ENCODE results near the gene ABHD12. TPM values are rescaled to one million over a fixed set of nuclear protein-coding genes. Genes with fewer than 3 reads are reported as not detected.

ABHD12 gene
- total RNA-seq, 1 donor from 2014 or later, result 29.0 TPM

DNA sequence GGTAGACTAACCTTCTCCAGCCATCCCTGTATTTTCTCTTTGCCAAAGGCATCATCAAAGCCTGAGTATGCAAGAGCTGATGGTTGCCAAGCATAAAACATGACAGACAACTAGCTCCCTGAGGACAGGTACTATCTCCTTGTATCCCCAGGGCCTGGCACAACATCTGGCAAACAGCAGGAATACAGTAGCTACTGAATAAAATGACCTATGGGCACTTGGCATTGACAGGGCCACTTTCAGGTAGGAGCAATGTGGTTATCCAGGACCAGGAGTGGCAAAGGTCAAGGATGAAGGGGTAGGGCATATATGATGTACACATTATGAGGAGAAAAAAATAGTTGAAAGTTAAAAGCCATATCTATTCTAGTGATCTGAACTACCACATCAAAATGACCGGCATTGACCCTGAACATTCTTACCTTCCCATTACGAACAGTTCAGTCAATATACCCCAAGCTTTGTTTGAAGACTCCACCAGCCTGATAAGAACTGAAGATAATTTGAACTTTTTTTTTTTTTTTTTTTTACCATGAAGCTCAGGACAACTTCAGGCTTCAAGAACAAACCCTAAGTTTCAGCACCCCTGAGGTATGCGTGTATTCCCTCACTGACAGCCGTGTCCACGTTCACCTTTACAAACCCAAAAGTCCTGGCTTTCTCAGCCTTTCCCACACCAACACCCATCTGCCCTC, 12.3 kb downstream of the ABHD12 start:
- H3K36me3 Mint-ChIP-seq (ENCODE audit: low read depth), result peaks cover 27% of the 10 kb centered on the region
- H3K9me3 Mint-ChIP-seq, result no peaks in the 10 kb centered on the region
- H3K27ac Mint-ChIP-seq, result no peak overlapping the region
- H3K4me1 Mint-ChIP-seq (ENCODE audit: low read depth), result peaks cover 22% of the 10 kb centered on the region
- intact Hi-C loops (cut with micrococcal nuclease), result no loop called here
- no peak overlapping the region for H3K4me3 Mint-ChIP-seq (ENCODE audit: low read depth)
- no peak for DNase-seq (ENCODE audit: low spot score)
- no peaks in the 10 kb centered on the region for H3K27me3 Mint-ChIP-seq (ENCODE audit: low read depth)

DNA sequence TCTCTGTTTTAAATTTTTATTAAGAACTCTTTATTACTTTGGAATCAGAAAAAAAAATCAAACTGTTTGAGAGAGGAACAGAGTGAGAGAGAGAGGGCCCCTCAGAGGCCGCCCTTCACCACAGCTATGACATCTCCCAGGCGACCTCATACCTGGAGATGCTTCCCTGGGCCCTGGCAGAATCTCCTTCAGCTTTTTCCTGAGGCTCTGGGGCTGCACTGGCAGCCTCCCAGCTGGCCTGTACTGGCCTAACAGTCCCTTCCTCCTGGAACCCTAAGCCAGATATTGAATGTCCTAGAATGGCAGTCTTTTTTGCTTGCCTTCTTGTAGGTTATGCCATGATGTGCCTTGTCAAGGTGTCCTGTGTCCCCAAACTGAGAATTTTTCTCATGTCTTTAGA, 13.7 kb downstream of the ABHD12 start:
- peaks cover 14% of the 10 kb centered on the region for H3K4me1 Mint-ChIP-seq (ENCODE audit: low read depth)
- intact Hi-C loops (cut with micrococcal nuclease), result no loop called here

DNA sequence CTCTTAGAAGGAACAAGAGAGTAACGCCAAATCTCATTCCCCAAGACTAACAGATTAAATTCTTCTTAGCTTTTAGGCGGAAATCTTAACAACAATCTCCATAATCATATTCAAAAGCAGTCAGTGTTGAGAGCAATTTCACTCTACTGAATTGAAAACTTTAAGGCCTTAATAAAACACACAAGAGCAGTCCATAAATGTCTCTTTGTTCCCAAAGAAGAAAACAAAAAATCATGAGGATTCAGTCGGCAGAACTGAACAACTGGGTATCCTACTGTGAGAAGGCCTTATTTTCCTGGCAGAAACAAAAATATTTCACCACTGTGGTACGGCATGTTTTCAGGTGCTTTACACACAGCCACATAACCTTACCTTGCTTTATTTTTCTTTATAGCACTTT, 14.4 kb downstream of the ABHD12 start:
- Mint-ChIP-seq H3K4me1 (ENCODE audit: low read depth) (peaks cover 17% of the 10 kb centered on the region), H3K27ac (no peak overlapping the region), H3K4me3 (ENCODE audit: low read depth) (no peak overlapping the region), H3K27me3 (ENCODE audit: low read depth) (no peaks in the 10 kb centered on the region), H3K9me3 (no peaks in the 10 kb centered on the region), H3K36me3 (ENCODE audit: low read depth) (peaks cover 20% of the 10 kb centered on the region)
- intact Hi-C loops (cut with micrococcal nuclease), result no loop called here
- no peak for DNase-seq (ENCODE audit: low spot score)

More for the DNA sequence above, 13.7 kb downstream of the ABHD12 start:
- Mint-ChIP-seq H3K4me3 (ENCODE audit: low read depth) (no peak overlapping the region), H3K27ac (no peak overlapping the region), H3K9me3 (no peaks in the 10 kb centered on the region), H3K27me3 (ENCODE audit: low read depth) (no peaks in the 10 kb centered on the region), H3K36me3 (ENCODE audit: low read depth) (peaks cover 23% of the 10 kb centered on the region)
- DNase-seq (ENCODE audit: low spot score), result no peak

DNA sequence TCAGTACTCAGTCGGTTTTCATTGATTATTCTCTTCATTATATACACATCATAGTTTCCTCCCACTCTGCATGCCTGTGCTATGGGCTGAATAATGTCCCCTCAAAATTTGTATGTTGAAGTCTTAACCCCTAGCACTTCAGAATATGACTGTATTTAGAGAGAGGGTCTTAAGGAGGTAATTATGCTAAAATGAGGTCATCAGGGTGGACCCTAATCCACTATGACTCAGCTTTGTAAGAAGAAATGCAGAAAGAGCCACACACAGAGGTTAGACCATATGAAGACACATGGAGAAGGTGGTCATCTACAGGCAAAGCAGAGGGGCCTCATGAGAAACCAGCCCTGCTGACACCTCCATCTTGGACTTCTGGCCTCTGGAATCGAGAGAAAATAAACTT, 15.8 kb downstream of the ABHD12 start:
- peaks cover 12% of the 10 kb centered on the region for H3K4me1 Mint-ChIP-seq (ENCODE audit: low read depth)
- intact Hi-C loops (cut with micrococcal nuclease), result no loop called here
- H3K4me3 Mint-ChIP-seq (ENCODE audit: low read depth), result no peak overlapping the region
- DNase-seq (ENCODE audit: low spot score), result no peak
- no peaks in the 10 kb centered on the region for H3K27me3 Mint-ChIP-seq (ENCODE audit: low read depth)
- no peak overlapping the region for H3K27ac Mint-ChIP-seq
- H3K36me3 Mint-ChIP-seq (ENCODE audit: low read depth), result peaks cover 13% of the 10 kb centered on the region
- H3K9me3 Mint-ChIP-seq, result no peaks in the 10 kb centered on the region

DNA sequence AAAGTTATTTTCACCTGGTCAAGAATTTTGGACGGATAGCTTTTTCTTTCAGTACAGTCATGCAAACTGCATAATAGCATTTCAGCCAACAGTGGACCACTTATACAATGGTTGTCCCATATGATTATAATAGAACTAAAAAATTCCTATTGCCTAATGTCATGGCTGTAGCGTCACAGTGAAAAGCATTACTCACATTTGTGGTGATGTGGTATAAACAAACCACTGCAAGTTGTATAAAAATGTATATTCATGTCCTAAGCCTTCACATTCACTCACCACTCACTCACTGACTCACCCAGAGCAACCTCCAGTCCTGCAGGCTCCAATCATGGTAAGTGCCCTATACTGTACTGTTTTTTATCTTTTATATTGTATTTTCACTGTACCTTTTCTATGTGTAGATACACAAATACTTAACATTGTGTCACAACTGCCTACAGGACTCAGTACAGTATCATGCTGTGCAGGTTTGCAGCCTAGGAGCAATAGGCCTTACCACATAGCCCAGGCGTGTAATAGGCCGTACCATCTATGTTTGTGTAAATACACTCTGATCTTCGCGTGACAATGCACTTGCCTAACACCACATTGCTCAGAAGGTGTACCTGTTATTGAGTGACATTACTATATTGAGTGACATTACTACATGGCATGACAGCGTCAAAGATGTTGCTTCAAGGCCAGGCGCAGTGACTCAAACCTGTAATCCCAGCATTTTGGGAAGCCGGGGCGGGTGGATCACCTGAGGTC, 17.9 kb downstream of the ABHD12 start:
- Mint-ChIP-seq H3K36me3 (ENCODE audit: low read depth) (peaks cover 18% of the 10 kb centered on the region), H3K4me3 (ENCODE audit: low read depth) (no peak overlapping the region), H3K27me3 (ENCODE audit: low read depth) (no peaks in the 10 kb centered on the region), H3K9me3 (no peaks in the 10 kb centered on the region), H3K4me1 (ENCODE audit: low read depth) (peaks cover 10% of the 10 kb centered on the region), H3K27ac (no peak overlapping the region)
- intact Hi-C loops (cut with micrococcal nuclease), result no loop called here
- DNase-seq (ENCODE audit: low spot score), result no peak

DNA sequence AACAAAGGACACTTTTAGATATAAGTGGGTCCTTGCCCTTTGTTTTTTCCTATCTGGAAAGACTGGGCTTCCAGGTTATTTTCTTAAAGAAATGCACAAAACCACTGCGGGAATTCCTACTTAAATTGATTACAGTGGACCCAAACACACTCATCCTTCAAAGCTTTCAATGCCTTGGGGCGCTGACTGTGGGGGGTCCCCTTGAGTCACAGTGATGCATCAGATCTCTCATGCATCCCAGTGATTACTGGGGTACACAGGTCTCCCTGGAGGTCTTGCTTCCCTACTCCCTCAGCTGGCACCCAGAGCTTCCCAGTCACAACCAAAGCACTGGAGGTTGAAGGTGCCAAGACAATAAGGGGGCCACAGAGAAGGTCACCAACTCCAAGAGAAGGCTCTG, 20.7 kb downstream of the ABHD12 start:
- intact Hi-C loops (cut with micrococcal nuclease), result no loop called here
- Mint-ChIP-seq H3K9me3 (no peaks in the 10 kb centered on the region), H3K27ac (no peak overlapping the region), H3K36me3 (ENCODE audit: low read depth) (peaks cover 19% of the 10 kb centered on the region), H3K4me3 (ENCODE audit: low read depth) (no peak overlapping the region), H3K27me3 (ENCODE audit: low read depth) (no peaks in the 10 kb centered on the region), H3K4me1 (ENCODE audit: low read depth) (peaks cover 7% of the 10 kb centered on the region)
- no peak for DNase-seq (ENCODE audit: low spot score)

DNA sequence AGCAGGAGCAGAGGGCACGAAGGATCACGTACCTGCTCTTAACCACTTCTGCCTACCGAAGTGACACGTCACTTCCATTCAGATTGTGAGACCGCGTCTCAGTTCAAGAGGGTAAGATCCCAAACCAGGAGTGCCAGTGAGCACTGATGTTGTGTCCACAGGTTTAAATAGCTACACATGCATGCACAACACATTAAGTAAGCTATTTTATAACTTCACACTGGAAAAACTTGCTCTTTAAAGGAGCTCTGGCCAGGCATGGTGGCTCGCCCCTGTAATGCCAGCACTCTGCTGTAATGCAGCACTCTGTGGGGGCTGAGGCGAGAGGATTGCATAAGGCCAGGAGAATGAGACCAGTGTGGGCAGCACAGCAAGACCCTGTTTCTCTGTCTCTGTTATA, 21.1 kb downstream of the ABHD12 start:
- H3K27me3 Mint-ChIP-seq (ENCODE audit: low read depth), result no peaks in the 10 kb centered on the region
- peaks cover 19% of the 10 kb centered on the region for H3K36me3 Mint-ChIP-seq (ENCODE audit: low read depth)
- H3K4me1 Mint-ChIP-seq (ENCODE audit: low read depth), result peaks cover 7% of the 10 kb centered on the region
- intact Hi-C loops (cut with micrococcal nuclease), result no loop called here
- no peaks in the 10 kb centered on the region for H3K9me3 Mint-ChIP-seq
- no peak overlapping the region for H3K4me3 Mint-ChIP-seq (ENCODE audit: low read depth)
- DNase-seq (ENCODE audit: low spot score), result no peak
- H3K27ac Mint-ChIP-seq, result no peak overlapping the region

DNA sequence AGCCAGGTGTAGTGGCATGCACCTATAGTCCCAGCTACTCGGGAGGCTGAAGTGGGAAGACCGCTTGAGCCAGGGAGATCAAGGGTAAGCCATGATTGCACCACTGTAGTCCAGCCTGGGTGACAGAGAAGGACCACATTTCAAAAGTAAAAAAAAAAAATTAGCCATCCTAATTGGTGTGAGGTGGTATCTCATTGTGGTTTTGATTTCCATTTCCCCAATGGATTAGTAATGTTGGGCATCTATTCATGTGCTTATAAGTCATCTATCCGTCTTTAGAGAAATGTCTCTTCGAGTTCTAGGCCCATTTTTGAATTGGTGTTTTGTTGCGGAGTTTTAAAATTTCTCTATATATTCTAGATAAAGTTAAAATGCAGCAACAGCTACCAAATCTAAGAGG, 21.7 kb downstream of the ABHD12 start:
- no peaks in the 10 kb centered on the region for H3K9me3 Mint-ChIP-seq
- no peak overlapping the region for H3K4me3 Mint-ChIP-seq (ENCODE audit: low read depth)
- peaks cover 7% of the 10 kb centered on the region for H3K4me1 Mint-ChIP-seq (ENCODE audit: low read depth)
- no peak for DNase-seq (ENCODE audit: low spot score)
- no peaks in the 10 kb centered on the region for H3K27me3 Mint-ChIP-seq (ENCODE audit: low read depth)
- no peak overlapping the region for H3K27ac Mint-ChIP-seq
- peaks cover 15% of the 10 kb centered on the region for H3K36me3 Mint-ChIP-seq (ENCODE audit: low read depth)
- intact Hi-C loops (cut with micrococcal nuclease), result no loop called here

DNA sequence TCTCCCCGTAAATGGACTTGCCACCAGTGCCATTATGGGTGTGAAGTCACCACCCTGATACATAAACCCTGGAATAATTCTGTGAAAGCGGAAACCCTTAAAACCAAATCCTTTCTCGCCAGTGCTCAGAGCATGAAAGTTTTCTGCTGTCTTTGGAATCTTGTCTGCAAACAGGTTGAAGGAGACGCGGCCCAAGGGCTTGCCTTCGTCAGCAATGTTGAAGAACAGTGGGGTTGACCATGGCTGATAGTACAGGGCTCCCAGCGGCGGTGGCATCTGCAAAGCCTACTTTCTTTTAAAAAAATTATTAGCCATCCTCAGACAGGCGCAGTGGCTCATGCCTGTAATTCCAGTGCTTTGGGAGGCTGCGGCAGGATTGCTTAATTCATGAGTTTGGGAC, 22.1 kb downstream of the ABHD12 start:
- H3K27me3 Mint-ChIP-seq (ENCODE audit: low read depth), result no peaks in the 10 kb centered on the region
- no peak for DNase-seq (ENCODE audit: low spot score)
- peaks cover 10% of the 10 kb centered on the region for H3K36me3 Mint-ChIP-seq (ENCODE audit: low read depth)
- no peaks in the 10 kb centered on the region for H3K9me3 Mint-ChIP-seq
- no peak overlapping the region for H3K27ac Mint-ChIP-seq
- peaks cover 7% of the 10 kb centered on the region for H3K4me1 Mint-ChIP-seq (ENCODE audit: low read depth)
- H3K4me3 Mint-ChIP-seq (ENCODE audit: low read depth), result no peak overlapping the region
- intact Hi-C loops (cut with micrococcal nuclease), result no loop called here

DNA sequence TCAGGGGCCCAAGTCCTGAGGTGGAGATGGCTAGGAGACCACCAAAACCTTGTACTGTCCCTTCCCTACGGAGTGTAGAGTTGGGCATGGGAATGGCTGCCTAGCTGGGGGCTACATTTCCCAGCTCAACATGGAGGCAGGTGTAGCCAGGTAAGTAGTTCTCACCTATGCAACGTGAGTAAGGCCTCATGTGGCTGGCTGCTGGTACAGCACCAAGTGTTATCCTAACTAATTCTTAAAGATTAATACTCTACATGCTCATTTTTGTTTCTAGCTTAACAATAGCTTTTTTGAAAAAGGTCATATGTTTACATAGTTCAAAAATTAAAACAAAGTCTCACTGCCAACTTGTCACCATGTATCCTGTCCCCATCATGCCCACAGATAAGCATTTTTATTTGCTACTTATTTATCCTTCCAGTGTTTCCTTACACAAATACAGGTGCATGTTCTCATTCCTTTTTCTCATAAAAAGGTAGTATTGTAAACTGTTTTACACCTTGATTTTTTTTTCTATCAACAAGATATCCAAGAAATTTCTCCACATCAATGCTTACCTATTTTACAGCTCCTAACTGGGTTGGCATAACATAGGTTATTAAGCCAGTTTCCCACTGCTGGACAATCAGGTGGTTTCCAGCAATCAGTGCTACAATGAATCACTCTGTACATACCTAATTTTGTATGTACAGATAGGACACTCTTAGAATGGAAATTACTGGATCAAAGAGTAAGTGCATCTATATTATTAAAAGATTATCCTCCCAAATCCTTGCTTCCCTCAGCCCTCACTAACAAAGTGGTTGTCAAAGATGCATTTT, 25.5 kb downstream of the ABHD12 start:
- Mint-ChIP-seq H3K27ac (no peak overlapping the region), H3K27me3 (ENCODE audit: low read depth) (no peaks in the 10 kb centered on the region), H3K4me3 (ENCODE audit: low read depth) (no peak overlapping the region), H3K9me3 (no peaks in the 10 kb centered on the region), H3K36me3 (ENCODE audit: low read depth) (peaks cover 5% of the 10 kb centered on the region), H3K4me1 (ENCODE audit: low read depth) (peaks cover 1% of the 10 kb centered on the region)
- intact Hi-C loops (cut with micrococcal nuclease), result no loop called here
- no peak for DNase-seq (ENCODE audit: low spot score)

DNA sequence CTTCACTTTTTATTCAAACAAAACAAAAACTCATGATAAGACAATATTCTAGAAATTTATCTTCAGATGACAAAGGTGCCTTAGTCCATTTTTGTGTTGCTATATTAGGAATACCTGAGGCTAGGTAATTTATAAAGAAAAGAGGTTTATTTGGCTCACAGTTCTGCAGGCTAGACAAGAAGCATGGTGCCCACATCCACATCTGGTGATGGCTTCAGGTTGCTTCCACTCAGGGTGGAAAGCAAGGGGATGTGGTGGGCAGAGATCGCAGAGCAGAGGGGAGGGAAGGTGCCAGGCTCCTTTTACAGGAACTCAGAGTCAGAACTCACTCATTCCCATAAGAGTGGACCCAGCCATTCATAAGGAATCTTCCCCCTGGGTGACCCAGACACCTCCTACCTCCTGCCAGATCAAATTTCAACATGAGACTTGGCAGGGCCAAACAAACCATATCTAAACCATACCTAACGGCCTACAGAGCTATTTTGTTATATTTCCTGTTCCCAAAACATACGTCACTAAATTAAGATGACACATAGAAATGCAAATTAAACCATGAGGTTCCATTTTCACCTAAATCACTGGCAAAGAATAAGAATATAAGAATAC, 26.4 kb downstream of the ABHD12 start:
- Mint-ChIP-seq H3K9me3 (no peaks in the 10 kb centered on the region), H3K27ac (no peak overlapping the region), H3K36me3 (ENCODE audit: low read depth) (peaks cover 5% of the 10 kb centered on the region), H3K4me1 (ENCODE audit: low read depth) (peaks cover 1% of the 10 kb centered on the region), H3K27me3 (ENCODE audit: low read depth) (no peaks in the 10 kb centered on the region), H3K4me3 (ENCODE audit: low read depth) (no peak overlapping the region)
- intact Hi-C loops (cut with micrococcal nuclease), result no loop called here
- DNase-seq (ENCODE audit: low spot score), result no peak

DNA sequence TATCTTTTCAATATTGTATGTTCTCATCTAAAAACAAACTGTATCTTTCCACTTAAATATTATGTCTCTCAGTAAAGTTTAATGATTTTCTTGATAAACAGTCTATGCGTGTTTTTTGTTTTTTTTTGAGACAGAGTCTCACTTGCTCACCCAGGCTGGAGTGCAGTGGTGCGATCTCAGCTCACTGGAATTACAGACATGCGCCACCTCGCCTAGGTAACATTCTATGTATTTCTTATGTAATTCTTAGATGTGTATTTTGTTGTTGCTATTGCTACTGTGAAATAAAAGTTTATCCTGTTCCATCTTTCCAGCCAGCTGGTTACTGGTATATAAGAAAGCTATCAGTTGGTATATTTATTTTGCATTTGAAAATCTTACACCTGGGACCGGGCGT, 29.4 kb downstream of the ABHD12 start:
- Mint-ChIP-seq H3K4me1 (ENCODE audit: low read depth) (peaks cover 2% of the 10 kb centered on the region), H3K36me3 (ENCODE audit: low read depth) (no peaks in the 10 kb centered on the region), H3K4me3 (ENCODE audit: low read depth) (no peak overlapping the region), H3K9me3 (no peaks in the 10 kb centered on the region), H3K27me3 (ENCODE audit: low read depth) (no peaks in the 10 kb centered on the region), H3K27ac (no peak overlapping the region)
- DNase-seq (ENCODE audit: low spot score), result no peak
- intact Hi-C loops (cut with micrococcal nuclease), result no loop called here

Data from activated T-helper 2 cell treated with anti-CD3 and anti-CD28 coated beads, Interferon-gamma antibody, Interleukin-2, Interleukin-4, amounts not matched to agents 10 μg/mL and 5 μg/mL and 100 μg/mL, durations not matched to agents 14 hours and 24 hours and 36 hours (primary cell).